Ishikawa (cell line): ENCODE measurements around the gene GCA.

Experiments used
- EGR1 ChIP-seq: IDR thresholded peaks from 2 replicates; pipeline ENCODE4 v1.6.1; 2012
- FOXM1 ChIP-seq: IDR thresholded peaks from 2 replicates; pipeline ENCODE4 v1.6.1; 2012; ENCODE audit warnings: low read depth, borderline replicate concordance
- NFIC ChIP-seq: IDR thresholded peaks from 2 replicates; pipeline ENCODE4 v1.6.1; 2012
- TAF1 ChIP-seq: IDR thresholded peaks from 2 replicates; pipeline ENCODE4 v1.6.1; 2012; ENCODE audit warnings: low read depth, mild to moderate bottlenecking
- TCF12 ChIP-seq: IDR thresholded peaks from 2 replicates; pipeline ENCODE4 v1.6.1; 2012; ENCODE audit warnings: low read depth
- USF1 ChIP-seq: IDR thresholded peaks from 2 replicates; pipeline ENCODE4 v1.6.1; 2012
- ZBTB7A ChIP-seq: IDR thresholded peaks from 2 replicates; pipeline ENCODE4 v1.6.1; 2012; ENCODE audit warnings: low read depth

Gene GCA

GRCh38 chr2:162403884-162404283 lies 60.0 kb downstream of the GCA start:
- TF ChIP-seq ZBTB7A (no peak), FOXM1 (no peak), EGR1 (no peak), USF1 (no peak), NFIC (no peak), TCF12 (no peak), TAF1 (no peak)
